GM12874 (cell line): ENCODE data around the gene GYS1.

ENCODE experiments used
- CTCF ChIP-seq: IDR thresholded peaks from 2 replicates; pipeline ENCODE4 v1.5.1; 2011; ENCODE audit warnings: low read depth, mild to moderate bottlenecking, control low read depth, low read length, moderate library complexity; ENCODE audit not compliant: insufficient read depth

Gene GYS1

GRCh38 chr19:48977061-48977460 lies 16.0 kb downstream of the GYS1 start:
- no peak for TF ChIP-seq CTCF

- TF ChIP-seq CTCF = no peak
Measured at GRCh38 chr19:48975947-48976847, 16.9 kb downstream of the GYS1 start.

GRCh38 chr19:48970923-48971395 lies 22.1 kb downstream of the GYS1 start:
- peak; percentile 93 for TF ChIP-seq CTCF

GRCh38 chr19:48970139-48970766 lies 22.9 kb downstream of the GYS1 start:
- no peak for TF ChIP-seq CTCF

GRCh38 chr19:48969276-48970138 lies 23.6 kb downstream of the GYS1 start:
- TF ChIP-seq CTCF = no peak

- TF ChIP-seq CTCF = no peak
Measured at GRCh38 chr19:48968813-48969218, 24.3 kb downstream of the GYS1 start.
